ENCODE data around the gene RASD2. TPM values are rescaled to one million over a fixed set of nuclear protein-coding genes. Genes with fewer than 3 reads are reported as not detected.

RASD2 gene
- total RNA-seq, 4 donors from 2014 or later, result 0.06 to 0.26 (median 0.19) TPM; not detected in 1

DNA sequence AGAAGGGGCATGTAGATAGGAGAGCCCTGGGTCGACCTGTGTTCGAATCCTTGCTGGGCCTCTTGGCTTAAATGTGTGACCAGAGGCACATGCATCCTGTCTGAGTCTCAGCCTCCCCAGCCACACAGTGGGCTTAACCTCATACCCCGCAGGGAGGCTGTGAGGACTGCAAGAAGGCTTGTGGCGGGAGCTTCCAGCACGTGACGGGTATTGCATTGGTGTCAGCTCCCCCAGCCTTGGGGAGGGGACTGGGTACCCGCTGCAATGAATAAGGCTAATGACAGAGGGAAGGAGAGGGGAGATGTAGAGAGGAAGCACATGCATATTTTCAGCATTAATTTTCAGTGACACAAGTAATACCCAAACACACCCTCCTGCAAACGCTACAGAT lies 8.1 kb downstream of the RASD2 start:
- Histone ChIP-seq H3K27me3 (peaks cover 0 to 79% (median 0%) of the 10 kb centered on the region in 4 donors), H3K4me1 (peaks cover 0 to 11% (median 0%) of the 10 kb centered on the region in 3 donors), H3K4me3 (no peak overlapping the region), H3K27ac (no peak overlapping the region), H3K9me3 (no peaks in the 10 kb centered on the region), H3K36me3 (no peaks in the 10 kb centered on the region)
- DNase-seq, result no peak
- intact Hi-C loops (cut with DNase I), result no loop called here
- TF ChIP-seq CTCF (IDR thresholded peaks at IDR 0.05), result no peak
- no peak for TF ChIP-seq POLR2A (IDR thresholded peaks at IDR 0.05)
- 67 to 74% methylated on average over 1 to 7 of the region's 8 CpGs for WGBS, 2 donors

DNA sequence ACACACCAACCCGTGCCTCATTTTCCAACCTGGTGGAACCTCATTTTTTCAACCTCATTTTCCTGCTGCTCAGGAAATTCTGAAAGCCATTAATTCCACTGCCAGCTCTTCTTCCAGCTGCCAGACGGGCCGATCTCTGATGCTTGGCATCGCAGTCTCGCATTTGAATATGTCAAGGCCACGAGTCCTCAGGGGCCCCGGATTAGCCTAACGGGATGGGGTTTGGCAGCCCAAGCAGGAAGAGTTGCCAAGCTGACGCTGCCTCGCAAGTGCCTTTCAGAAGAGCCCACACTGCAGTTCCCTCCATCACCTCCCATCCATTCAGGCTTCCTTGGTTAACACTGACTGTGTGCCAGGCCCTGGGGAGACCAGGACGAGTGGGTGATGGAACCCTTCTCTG lies 8.7 kb downstream of the RASD2 start:
- Histone ChIP-seq H3K9me3 (no peaks in the 10 kb centered on the region), H3K4me1 (peaks cover 0 to 11% (median 0%) of the 10 kb centered on the region in 3 donors), H3K27me3 (peaks cover 0 to 79% (median 0%) of the 10 kb centered on the region in 4 donors), H3K27ac (no peak overlapping the region), H3K36me3 (no peaks in the 10 kb centered on the region), H3K4me3 (no peak overlapping the region)
- intact Hi-C loops (cut with DNase I), result no loop called here
- TF ChIP-seq POLR2A (IDR thresholded peaks at IDR 0.05) (no peak), CTCF (IDR thresholded peaks at IDR 0.05) (no peak)
- DNase-seq, result no peak
- WGBS, 2 donors, result 15 to 50% methylated on average over 7 to 11 of the region's 11 CpGs

- no peak for TF ChIP-seq CTCF (IDR thresholded peaks at IDR 0.05)
- TF ChIP-seq POLR2A (IDR thresholded peaks at IDR 0.05), result no peak
- Histone ChIP-seq H3K36me3 (no peaks in the 10 kb centered on the region), H3K27ac (no peak overlapping the region), H3K4me1 (peaks cover 0 to 22% (median 0%) of the 10 kb centered on the region in 3 donors), H3K4me3 (no peak overlapping the region), H3K27me3 (peaks cover 0 to 75% (median 0%) of the 10 kb centered on the region in 4 donors), H3K9me3 (no peaks in the 10 kb centered on the region)
- no peak for DNase-seq
- WGBS, 2 donors, result 92 to 93% methylated on average over 2 to 13 of the region's 43 CpGs
- intact Hi-C loops (cut with DNase I), result no loop called here
Measured at GRCh38 chr22:35551549-35552177, 11.0 kb downstream of the RASD2 start.

GRCh38 chr22:35552196-35552842 lies 11.7 kb downstream of the RASD2 start:
- no peak for DNase-seq
- Histone ChIP-seq H3K4me3 (no peak overlapping the region), H3K36me3 (no peaks in the 10 kb centered on the region), H3K27ac (no peak overlapping the region), H3K27me3 (peaks cover 0 to 68% (median 0%) of the 10 kb centered on the region in 4 donors), H3K4me1 (peaks cover 0 to 22% (median 0%) of the 10 kb centered on the region in 3 donors), H3K9me3 (no peaks in the 10 kb centered on the region)
- no peak for TF ChIP-seq POLR2A (IDR thresholded peaks at IDR 0.05)
- no peak for TF ChIP-seq CTCF (IDR thresholded peaks at IDR 0.05)
- 55 to 85% methylated on average over 4 of the region's 13 CpGs for WGBS, 2 donors
- intact Hi-C loops (cut with DNase I), result no loop called here

DNA sequence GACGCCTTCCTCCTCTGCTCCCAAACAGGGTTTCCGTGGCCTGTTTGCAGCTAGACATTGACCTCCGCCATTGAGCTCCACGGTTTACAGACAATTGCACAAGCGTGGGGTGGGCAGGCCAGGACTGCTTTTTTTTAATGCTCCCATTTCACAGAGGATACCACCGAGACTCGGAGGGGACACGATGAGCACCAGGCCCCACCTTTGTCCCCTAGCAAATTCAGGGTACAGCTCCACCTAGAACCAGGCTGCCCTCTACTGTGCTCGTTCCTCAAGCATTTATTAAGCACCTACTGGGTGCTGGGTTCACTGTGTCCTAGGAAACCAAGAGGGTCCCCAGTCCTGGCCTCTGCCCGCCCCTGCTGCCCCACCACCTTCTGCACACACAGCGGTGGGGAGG lies 12.2 kb downstream of the RASD2 start:
- TF ChIP-seq POLR2A (IDR thresholded peaks at IDR 0.05) (no peak), CTCF (IDR thresholded peaks at IDR 0.05) (no peak)
- WGBS, 2 donors, result 60 to 71% methylated on average over 2 to 5 of the region's 11 CpGs
- H3K36me3 ChIP-seq, result no peaks in the 10 kb centered on the region
- intact Hi-C loops (cut with DNase I), result no loop called here
- DNase-seq, result no peak
- no peak overlapping the region for H3K27ac ChIP-seq
- H3K9me3 ChIP-seq, result no peaks in the 10 kb centered on the region
- H3K4me3 ChIP-seq, result no peak overlapping the region
- peaks cover 0 to 63% (median 0%) of the 10 kb centered on the region in 4 donors for H3K27me3 ChIP-seq
- H3K4me1 ChIP-seq, result peaks cover 0 to 22% (median 0%) of the 10 kb centered on the region in 3 donors

Measured in esophagus squamous epithelium (tissue), 5 donors.